ENCODE data around the gene LRRC4. TPM values are rescaled to one million over a fixed set of nuclear protein-coding genes. Genes with fewer than 3 reads are reported as not detected.

LRRC4 gene
- total RNA-seq, 6 experiments from 2014 or later: 1.1 to 2.3 (median 1.5) TPM

DNA sequence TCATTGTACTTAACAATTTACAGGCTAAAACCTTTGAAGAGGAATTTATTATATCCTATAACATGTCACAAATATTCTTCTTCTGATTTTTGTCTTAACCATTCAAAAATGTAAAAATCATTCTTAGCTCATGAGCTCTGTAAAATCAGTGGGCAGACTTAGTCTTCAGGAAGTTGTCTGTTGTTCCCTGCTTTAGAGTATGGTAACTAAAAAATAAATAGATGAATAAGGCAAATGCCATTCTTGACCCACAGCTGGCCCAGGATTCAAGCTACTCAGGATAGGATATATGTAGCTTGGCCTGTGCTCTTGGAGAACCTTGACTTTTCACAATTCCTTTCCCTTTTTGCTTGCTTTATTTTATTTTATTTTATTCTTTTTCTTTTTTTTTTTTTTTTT is 51.5 kb downstream of the LRRC4 start:
- H3K27me3 Mint-ChIP-seq (ENCODE audit: insufficient read depth): peaks cover 5% of the 10 kb centered on the region
- TF ChIP-seq, protein P1, sequence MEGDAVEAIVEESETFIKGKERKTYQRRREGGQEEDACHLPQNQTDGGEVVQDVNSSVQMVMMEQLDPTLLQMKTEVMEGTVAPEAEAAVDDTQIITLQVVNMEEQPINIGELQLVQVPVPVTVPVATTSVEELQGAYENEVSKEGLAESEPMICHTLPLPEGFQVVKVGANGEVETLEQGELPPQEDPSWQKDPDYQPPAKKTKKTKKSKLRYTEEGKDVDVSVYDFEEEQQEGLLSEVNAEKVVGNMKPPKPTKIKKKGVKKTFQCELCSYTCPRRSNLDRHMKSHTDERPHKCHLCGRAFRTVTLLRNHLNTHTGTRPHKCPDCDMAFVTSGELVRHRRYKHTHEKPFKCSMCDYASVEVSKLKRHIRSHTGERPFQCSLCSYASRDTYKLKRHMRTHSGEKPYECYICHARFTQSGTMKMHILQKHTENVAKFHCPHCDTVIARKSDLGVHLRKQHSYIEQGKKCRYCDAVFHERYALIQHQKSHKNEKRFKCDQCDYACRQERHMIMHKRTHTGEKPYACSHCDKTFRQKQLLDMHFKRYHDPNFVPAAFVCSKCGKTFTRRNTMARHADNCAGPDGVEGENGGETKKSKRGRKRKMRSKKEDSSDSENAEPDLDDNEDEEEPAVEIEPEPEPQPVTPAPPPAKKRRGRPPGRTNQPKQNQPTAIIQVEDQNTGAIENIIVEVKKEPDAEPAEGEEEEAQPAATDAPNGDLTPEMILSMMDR (IDR thresholded peaks at IDR 0.05): no peak
- H3K9me3 Mint-ChIP-seq: peaks cover 24% of the 10 kb centered on the region
- DNase-seq: no peak
- peaks cover 41% of the 10 kb centered on the region for H3K36me3 Mint-ChIP-seq (ENCODE audit: low read depth)
- H3K4me3 Mint-ChIP-seq: no peak overlapping the region
- H3K4me1 Mint-ChIP-seq (ENCODE audit: low read depth): peaks cover 37% of the 10 kb centered on the region
- no peak overlapping the region for H3K27ac Mint-ChIP-seq

DNA sequence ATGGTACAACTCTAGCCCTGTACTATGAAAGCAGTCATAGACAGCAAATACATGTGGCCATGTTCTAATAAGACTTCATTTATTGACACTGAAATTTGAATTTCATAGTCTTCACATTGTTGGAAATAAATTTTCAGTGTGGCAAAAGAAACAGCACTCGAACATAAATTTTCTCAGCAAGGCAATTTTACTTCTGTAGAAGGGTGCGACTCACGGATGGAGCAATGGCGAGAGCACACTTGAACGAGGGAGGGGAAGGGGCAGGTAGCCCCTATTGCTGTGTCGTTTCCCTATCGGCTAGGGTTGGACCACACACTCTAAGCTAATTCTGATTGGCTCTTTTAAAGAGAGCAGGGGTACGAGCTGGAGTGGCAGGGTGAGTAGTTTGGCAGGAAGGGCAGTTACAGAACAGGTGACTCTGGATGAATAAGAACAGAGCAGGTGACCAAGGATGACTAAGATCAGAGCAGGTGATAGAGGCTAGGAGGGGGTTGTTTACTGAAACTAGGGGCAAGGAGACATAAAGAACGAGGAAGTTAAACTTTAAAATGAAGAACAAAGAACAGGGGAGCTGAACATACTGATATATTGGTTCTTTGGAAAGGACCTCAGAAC is 52.0 kb downstream of the LRRC4 start:
- TF ChIP-seq, protein P1 (IDR thresholded peaks at IDR 0.05): no peak
- H3K27me3 Mint-ChIP-seq (ENCODE audit: insufficient read depth): peaks cover 7% of the 10 kb centered on the region
- DNase-seq: no peak
- peaks cover 43% of the 10 kb centered on the region for H3K36me3 Mint-ChIP-seq (ENCODE audit: low read depth)
- H3K4me3 Mint-ChIP-seq: no peak overlapping the region; the same call in 1 of the 2 replicates
- peaks cover 24% of the 10 kb centered on the region for H3K9me3 Mint-ChIP-seq
- H3K27ac Mint-ChIP-seq: no peak overlapping the region
- H3K4me1 Mint-ChIP-seq (ENCODE audit: low read depth): peaks cover 32% of the 10 kb centered on the region

DNA sequence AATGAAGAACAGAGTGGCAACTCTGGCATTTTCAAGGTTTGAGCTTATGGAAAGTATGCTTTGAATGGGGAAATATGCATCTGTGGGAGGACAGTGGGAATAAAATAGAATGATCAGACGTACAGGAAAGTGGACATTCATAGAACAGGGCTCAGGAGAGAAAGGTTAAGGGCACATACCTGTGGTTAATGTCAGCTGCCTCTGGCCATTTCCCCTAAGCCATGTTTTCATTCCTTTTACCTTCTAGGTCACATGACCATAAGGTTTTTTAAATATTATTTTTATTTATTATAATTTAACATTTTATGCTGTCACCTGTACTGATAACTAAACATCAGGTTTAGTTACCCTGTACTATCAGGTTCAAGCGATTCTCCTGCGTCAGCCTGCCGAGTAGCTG is 52.8 kb downstream of the LRRC4 start:
- peaks cover 10% of the 10 kb centered on the region for H3K27me3 Mint-ChIP-seq (ENCODE audit: insufficient read depth)
- TF ChIP-seq, protein P1 (IDR thresholded peaks at IDR 0.05): no peak
- H3K4me3 Mint-ChIP-seq: no peak overlapping the region
- H3K27ac Mint-ChIP-seq: no peak overlapping the region
- peaks cover 25% of the 10 kb centered on the region for H3K4me1 Mint-ChIP-seq (ENCODE audit: low read depth)
- peaks cover 24% of the 10 kb centered on the region for H3K9me3 Mint-ChIP-seq
- no peak for DNase-seq
- peaks cover 43% of the 10 kb centered on the region for H3K36me3 Mint-ChIP-seq (ENCODE audit: low read depth)

Other genes with a start within 250 kb of the LRRC4 start
- gene LEP, start 209.8 kb upstream of the LRRC4 start, total RNA-seq (2021; fragmentation: NEBNext Ultra II Directional; extraction: Animal tissue kit (Norgen Biotek cat#: 25700)): not detected

All from HFFc6 (cell line).